ENCODE results near the gene ANGPTL4.
"Not testable (repeated sequence)": the region's sequence is repeated elsewhere in the genome, so short reads cannot be mapped to it uniquely, and the experiment has no call there.

Gene ANGPTL4

GRCh38 chr19:8376373-8376974, 12.5 kb downstream of the ANGPTL4 start:
- not testable (repeated sequence) for H3K4me3 ChIP-seq (ENCODE audit: low read depth in 1 of 5, low read length in 5 of 5); H3K27me3 ChIP-seq (ENCODE audit: control insufficient read depth in 5 of 5, insufficient read depth in 4 of 5, low read length in 5 of 5); H3K27ac ChIP-seq (ENCODE audit: low read depth, low read length); H3K9me3 ChIP-seq (ENCODE audit: control insufficient read depth in 5 of 5, low read length in 5 of 5); H3K9ac ChIP-seq (ENCODE audit: low read length in 5 of 5)
- Histone ChIP-seq H3K36me3 (ENCODE audit: control insufficient read depth in 5 of 5, insufficient read depth in 5 of 5, low read length in 5 of 5) (peaks cover 0 to 22% (median 19%) of the 10 kb centered on the region in 5 donors), H3K4me1 (ENCODE audit: control insufficient read depth in 5 of 5, insufficient read depth in 5 of 5, low read length in 5 of 5) (peaks cover 2 to 20% (median 14%) of the 10 kb centered on the region in 5 donors)

GRCh38 chr19:8377598-8377997, 13.6 kb downstream of the ANGPTL4 start:
- no peak overlapping the region for H3K9ac ChIP-seq (ENCODE audit: low read length in 5 of 5)
- peaks cover 0 to 17% (median 16%) of the 10 kb centered on the region in 5 donors for H3K36me3 ChIP-seq (ENCODE audit: control insufficient read depth in 5 of 5, insufficient read depth in 5 of 5, low read length in 5 of 5)
- peaks cover 2 to 16% (median 12%) of the 10 kb centered on the region in 5 donors for H3K4me1 ChIP-seq (ENCODE audit: control insufficient read depth in 5 of 5, insufficient read depth in 5 of 5, low read length in 5 of 5)
- H3K27me3 ChIP-seq (ENCODE audit: control insufficient read depth in 5 of 5, insufficient read depth in 4 of 5, low read length in 5 of 5), result no peaks in the 10 kb centered on the region
- no peaks in the 10 kb centered on the region for H3K9me3 ChIP-seq (ENCODE audit: control insufficient read depth in 5 of 5, low read length in 5 of 5)
- H3K4me3 ChIP-seq (ENCODE audit: low read depth in 1 of 5, low read length in 5 of 5), result no peak overlapping the region
- H3K27ac ChIP-seq (ENCODE audit: low read depth, low read length), result no peak overlapping the region

- not testable (repeated sequence) for H3K27ac ChIP-seq (ENCODE audit: low read depth, low read length); H3K27me3 ChIP-seq (ENCODE audit: control insufficient read depth in 5 of 5, insufficient read depth in 4 of 5, low read length in 5 of 5); H3K9me3 ChIP-seq (ENCODE audit: control insufficient read depth in 5 of 5, low read length in 5 of 5); H3K4me1 ChIP-seq (ENCODE audit: control insufficient read depth in 5 of 5, insufficient read depth in 5 of 5, low read length in 5 of 5); H3K36me3 ChIP-seq (ENCODE audit: control insufficient read depth in 5 of 5, insufficient read depth in 5 of 5, low read length in 5 of 5); H3K9ac ChIP-seq (ENCODE audit: low read length in 5 of 5); H3K4me3 ChIP-seq (ENCODE audit: low read depth in 1 of 5, low read length in 5 of 5)
These were observed 15.4 kb downstream of the ANGPTL4 start for GRCh38 chr19:8379156-8379891.

GRCh38 chr19:8384569-8384968, 20.6 kb downstream of the ANGPTL4 start:
- H3K36me3 ChIP-seq (ENCODE audit: control insufficient read depth in 5 of 5, insufficient read depth in 5 of 5, low read length in 5 of 5); H3K9me3 ChIP-seq (ENCODE audit: control insufficient read depth in 5 of 5, low read length in 5 of 5); H3K4me3 ChIP-seq (ENCODE audit: low read depth in 1 of 5, low read length in 5 of 5); H3K9ac ChIP-seq (ENCODE audit: low read length in 5 of 5); H3K27me3 ChIP-seq (ENCODE audit: control insufficient read depth in 5 of 5, insufficient read depth in 4 of 5, low read length in 5 of 5); H3K4me1 ChIP-seq (ENCODE audit: control insufficient read depth in 5 of 5, insufficient read depth in 5 of 5, low read length in 5 of 5); H3K27ac ChIP-seq (ENCODE audit: low read depth, low read length): not testable (repeated sequence)

DNA sequence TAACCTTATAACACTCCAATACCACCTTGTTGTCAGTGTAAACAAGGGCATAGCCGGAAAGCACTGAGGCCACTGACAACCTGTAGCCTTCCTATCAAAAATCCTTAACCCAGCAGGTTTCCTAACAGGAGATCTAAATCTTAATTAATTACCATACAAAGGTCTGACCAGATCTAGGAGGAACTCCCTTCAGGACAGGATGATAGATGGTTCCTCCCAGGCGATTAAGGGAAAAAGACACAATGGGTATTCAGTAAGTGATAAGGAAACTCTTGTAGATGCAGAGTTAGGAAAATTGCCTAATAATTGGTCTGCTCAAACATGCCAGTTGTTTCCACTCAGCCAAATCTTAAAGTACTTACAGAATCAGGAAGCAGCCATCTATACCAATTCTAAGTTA, 21.1 kb downstream of the ANGPTL4 start:
- H3K4me3 ChIP-seq (ENCODE audit: low read depth in 1 of 5, low read length in 5 of 5); H3K36me3 ChIP-seq (ENCODE audit: control insufficient read depth in 5 of 5, insufficient read depth in 5 of 5, low read length in 5 of 5); H3K27ac ChIP-seq (ENCODE audit: low read depth, low read length); H3K9me3 ChIP-seq (ENCODE audit: control insufficient read depth in 5 of 5, low read length in 5 of 5); H3K9ac ChIP-seq (ENCODE audit: low read length in 5 of 5); H3K27me3 ChIP-seq (ENCODE audit: control insufficient read depth in 5 of 5, insufficient read depth in 4 of 5, low read length in 5 of 5); H3K4me1 ChIP-seq (ENCODE audit: control insufficient read depth in 5 of 5, insufficient read depth in 5 of 5, low read length in 5 of 5): not testable (repeated sequence)

GRCh38 chr19:8385566-8385965, 21.6 kb downstream of the ANGPTL4 start:
- H3K36me3 ChIP-seq (ENCODE audit: control insufficient read depth in 5 of 5, insufficient read depth in 5 of 5, low read length in 5 of 5); H3K27ac ChIP-seq (ENCODE audit: low read depth, low read length); H3K27me3 ChIP-seq (ENCODE audit: control insufficient read depth in 5 of 5, insufficient read depth in 4 of 5, low read length in 5 of 5); H3K9ac ChIP-seq (ENCODE audit: low read length in 5 of 5); H3K9me3 ChIP-seq (ENCODE audit: control insufficient read depth in 5 of 5, low read length in 5 of 5); H3K4me1 ChIP-seq (ENCODE audit: control insufficient read depth in 5 of 5, insufficient read depth in 5 of 5, low read length in 5 of 5); H3K4me3 ChIP-seq (ENCODE audit: low read depth in 1 of 5, low read length in 5 of 5): not testable (repeated sequence)

GRCh38 chr19:8386419-8386818, 22.5 kb downstream of the ANGPTL4 start:
- not testable (repeated sequence) for H3K9ac ChIP-seq (ENCODE audit: low read length in 5 of 5); H3K27ac ChIP-seq (ENCODE audit: low read depth, low read length); H3K27me3 ChIP-seq (ENCODE audit: control insufficient read depth in 5 of 5, insufficient read depth in 4 of 5, low read length in 5 of 5); H3K4me3 ChIP-seq (ENCODE audit: low read depth in 1 of 5, low read length in 5 of 5); H3K9me3 ChIP-seq (ENCODE audit: control insufficient read depth in 5 of 5, low read length in 5 of 5); H3K36me3 ChIP-seq (ENCODE audit: control insufficient read depth in 5 of 5, insufficient read depth in 5 of 5, low read length in 5 of 5)
- H3K4me1 ChIP-seq (ENCODE audit: control insufficient read depth in 5 of 5, insufficient read depth in 5 of 5, low read length in 5 of 5), result peaks cover 3 to 15% (median 14%) of the 10 kb centered on the region in 5 donors

GRCh38 chr19:8386990-8387389, 23.0 kb downstream of the ANGPTL4 start:
- H3K27me3 ChIP-seq (ENCODE audit: control insufficient read depth in 5 of 5, insufficient read depth in 4 of 5, low read length in 5 of 5), result no peaks in the 10 kb centered on the region
- H3K36me3 ChIP-seq (ENCODE audit: control insufficient read depth in 5 of 5, insufficient read depth in 5 of 5, low read length in 5 of 5), result no peaks in the 10 kb centered on the region
- peaks cover 7 to 21% (median 19%) of the 10 kb centered on the region in 5 donors for H3K4me1 ChIP-seq (ENCODE audit: control insufficient read depth in 5 of 5, insufficient read depth in 5 of 5, low read length in 5 of 5)
- no peak overlapping the region for H3K27ac ChIP-seq (ENCODE audit: low read depth, low read length)
- no peak overlapping the region for H3K4me3 ChIP-seq (ENCODE audit: low read depth in 1 of 5, low read length in 5 of 5)
- peaks cover 0 to 4% (median 0%) of the 10 kb centered on the region in 5 donors for H3K9me3 ChIP-seq (ENCODE audit: control insufficient read depth in 5 of 5, low read length in 5 of 5)
- H3K9ac ChIP-seq (ENCODE audit: low read length in 5 of 5), result no peak overlapping the region

DNA sequence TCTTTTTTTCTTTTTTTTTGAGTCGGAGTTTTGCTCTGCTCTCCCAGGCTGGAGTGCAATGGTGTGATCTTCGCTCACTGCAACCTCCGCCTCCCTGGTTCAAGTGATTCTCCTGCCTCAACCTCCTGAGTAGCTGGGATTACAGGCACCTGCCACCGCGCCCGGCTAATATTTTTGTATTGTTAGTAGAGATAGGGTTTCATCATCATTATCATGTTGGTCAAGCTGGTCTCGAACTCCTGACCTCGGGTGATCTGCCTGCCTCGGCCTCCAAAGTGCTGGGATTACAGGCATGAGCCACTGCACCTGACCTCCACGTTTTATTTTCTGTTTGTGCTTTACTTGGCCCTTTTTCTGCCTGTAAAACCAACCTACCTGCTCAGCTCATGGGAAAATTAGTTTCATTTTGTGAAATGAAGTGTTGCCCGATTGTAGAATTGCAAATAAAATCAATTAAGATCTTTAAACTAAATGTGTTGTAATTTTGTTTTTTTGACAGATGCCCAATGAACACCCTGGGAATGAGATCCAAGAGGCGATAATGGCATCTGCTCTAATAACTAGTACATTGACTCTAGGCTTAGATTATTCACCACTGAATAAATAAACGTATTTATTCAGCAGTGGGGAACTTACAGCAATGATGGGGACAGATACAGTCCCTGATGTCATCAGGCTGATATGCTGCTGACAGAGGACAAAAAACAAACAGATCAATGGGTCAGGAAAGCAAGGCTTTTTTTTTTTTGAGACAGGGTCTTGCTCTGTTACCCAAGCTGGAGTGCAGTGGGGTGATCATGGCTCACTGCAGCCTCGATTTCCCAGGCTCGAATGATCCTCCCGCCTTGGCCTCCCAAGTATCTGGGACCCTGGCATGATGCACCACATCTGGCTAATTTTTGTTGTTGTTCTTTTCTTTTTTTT, 24.0 kb downstream of the ANGPTL4 start:
- H3K27ac ChIP-seq (ENCODE audit: low read depth, low read length), result no peak overlapping the region
- no peaks in the 10 kb centered on the region for H3K36me3 ChIP-seq (ENCODE audit: control insufficient read depth in 5 of 5, insufficient read depth in 5 of 5, low read length in 5 of 5)
- no peaks in the 10 kb centered on the region for H3K27me3 ChIP-seq (ENCODE audit: control insufficient read depth in 5 of 5, insufficient read depth in 4 of 5, low read length in 5 of 5)
- H3K9me3 ChIP-seq (ENCODE audit: control insufficient read depth in 5 of 5, low read length in 5 of 5), result peaks cover 0 to 4% (median 0%) of the 10 kb centered on the region in 5 donors
- H3K4me3 ChIP-seq (ENCODE audit: low read depth in 1 of 5, low read length in 5 of 5), result no peak overlapping the region
- H3K9ac ChIP-seq (ENCODE audit: low read length in 5 of 5), result no peak overlapping the region
- H3K4me1 ChIP-seq (ENCODE audit: control insufficient read depth in 5 of 5, insufficient read depth in 5 of 5, low read length in 5 of 5), result peaks cover 9 to 29% (median 28%) of the 10 kb centered on the region in 5 donors

DNA sequence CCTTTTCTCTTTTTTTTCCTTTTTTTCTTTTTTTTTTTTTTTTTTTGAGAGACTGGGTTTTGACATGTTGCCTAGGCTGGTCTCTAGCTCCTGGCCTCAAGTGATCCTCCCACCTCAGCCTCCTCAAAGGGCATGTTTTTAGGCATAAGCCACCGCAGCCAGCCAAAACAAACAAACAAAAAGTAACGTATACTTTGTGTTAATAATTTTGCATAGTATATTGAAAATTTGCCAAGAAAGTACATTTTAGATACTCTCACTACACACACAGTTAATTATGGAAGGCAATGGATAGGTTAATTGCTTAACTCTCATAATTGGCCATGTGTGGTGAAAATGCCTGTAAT, 24.6 kb downstream of the ANGPTL4 start:
- H3K36me3 ChIP-seq (ENCODE audit: control insufficient read depth in 5 of 5, insufficient read depth in 5 of 5, low read length in 5 of 5), result no peaks in the 10 kb centered on the region
- H3K9me3 ChIP-seq (ENCODE audit: control insufficient read depth in 5 of 5, low read length in 5 of 5), result peaks cover 0 to 4% (median 0%) of the 10 kb centered on the region in 5 donors
- H3K4me3 ChIP-seq (ENCODE audit: low read depth in 1 of 5, low read length in 5 of 5), result no peak overlapping the region
- H3K27me3 ChIP-seq (ENCODE audit: control insufficient read depth in 5 of 5, insufficient read depth in 4 of 5, low read length in 5 of 5), result no peaks in the 10 kb centered on the region
- H3K9ac ChIP-seq (ENCODE audit: low read length in 5 of 5), result no peak overlapping the region
- peaks cover 9 to 35% (median 35%) of the 10 kb centered on the region in 5 donors for H3K4me1 ChIP-seq (ENCODE audit: control insufficient read depth in 5 of 5, insufficient read depth in 5 of 5, low read length in 5 of 5)
- H3K27ac ChIP-seq (ENCODE audit: low read depth, low read length), result no peak overlapping the region

All from subcutaneous abdominal adipose tissue (tissue), 5 donors.